Putamen (tissue), 1 donor: ENCODE data around the gene DUOXA1.
"Not testable (repeated sequence)": the region's sequence is repeated elsewhere in the genome, so short reads cannot be mapped to it uniquely, and the experiment has no call there.

Source experiments
- DNase-seq: peaks from one replicate; pipeline ENCODE4 v3.0.0-alpha.2; 2016; ENCODE audit warnings: low spot score

Gene DUOXA1

GRCh38 chr15:45150997-45151396 lies 21.3 kb upstream of the DUOXA1 start:
- DNase-seq: no peak

- DNase-seq: no peak
Observed at GRCh38 chr15:45150481-45150880, 20.8 kb upstream of the DUOXA1 start.

- no peak for DNase-seq
Observed at GRCh38 chr15:45149060-45149459, 19.4 kb upstream of the DUOXA1 start.

GRCh38 chr15:45148076-45149059 lies 18.7 kb upstream of the DUOXA1 start:
- DNase-seq: no peak

- DNase-seq: no peak
Observed at GRCh38 chr15:45147606-45148005, 17.9 kb upstream of the DUOXA1 start.

- DNase-seq: no peak
Observed at GRCh38 chr15:45146405-45146804, 16.7 kb upstream of the DUOXA1 start.

- no peak for DNase-seq
Observed at GRCh38 chr15:45144775-45145174, 15.1 kb upstream of the DUOXA1 start.

GRCh38 chr15:45143946-45144345 lies 14.3 kb upstream of the DUOXA1 start:
- no peak for DNase-seq

- DNase-seq: no peak
Observed at GRCh38 chr15:45143056-45143455, 13.4 kb upstream of the DUOXA1 start.

- DNase-seq: no peak
Observed at GRCh38 chr15:45141386-45141785, 11.7 kb upstream of the DUOXA1 start.

- no peak for DNase-seq
Observed at GRCh38 chr15:45140557-45141250, 11.0 kb upstream of the DUOXA1 start.

GRCh38 chr15:45139770-45140169 lies 10.1 kb upstream of the DUOXA1 start:
- DNase-seq: no peak

- no peak for DNase-seq
Observed at GRCh38 chr15:45138814-45139765, 9.4 kb upstream of the DUOXA1 start.

GRCh38 chr15:45137703-45138102 lies 8.0 kb upstream of the DUOXA1 start:
- DNase-seq: no peak

GRCh38 chr15:45136378-45136764 lies 6.7 kb upstream of the DUOXA1 start:
- no peak for DNase-seq

- not testable (repeated sequence) for DNase-seq
Observed at GRCh38 chr15:45135705-45136377, 6.2 kb upstream of the DUOXA1 start.

- DNase-seq: no peak
Observed at GRCh38 chr15:45134682-45135604, 5.3 kb upstream of the DUOXA1 start.

- DNase-seq: no peak
Observed at GRCh38 chr15:45134046-45134445, 4.4 kb upstream of the DUOXA1 start.

GRCh38 chr15:45133561-45133920 lies 3.9 kb upstream of the DUOXA1 start:
- no peak for DNase-seq

GRCh38 chr15:45132844-45133560 lies 3.3 kb upstream of the DUOXA1 start:
- no peak for DNase-seq
